Upper lobe of right lung (tissue), 1 donor: ENCODE results near the gene NRP1. TPM values are rescaled to one million over a fixed set of nuclear protein-coding genes. Genes with fewer than 3 reads are reported as not detected.

Source experiments
- ATAC-seq: fragments of 200-7000 bp; cut with Tn5 transposase; one replicate; pipeline ENCODE4 v1.9.1; 2020; ENCODE audit warnings: mild to moderate bottlenecking, moderate library complexity
- DNase-seq: peaks from one replicate; pipeline ENCODE4 v3.0.0-alpha.2; 2020
- H3K27ac ChIP-seq: fragments of 200-600 bp; one replicate; pipeline ENCODE4 v1.8.0; 2022
- H3K27me3 ChIP-seq: fragments of 200-600 bp; one replicate; pipeline ENCODE4 v1.8.0; 2022; ENCODE audit warnings: mild to moderate bottlenecking
- H3K36me3 ChIP-seq: fragments of 200-600 bp; one replicate; pipeline ENCODE4 v1.8.0; 2022
- H3K4me1 ChIP-seq: fragments of 200-600 bp; one replicate; pipeline ENCODE4 v1.8.0; 2022
- H3K4me3 ChIP-seq: fragments of 200-600 bp; one replicate; pipeline ENCODE4 v1.8.0; 2022; ENCODE audit warnings: mild to moderate bottlenecking
- H3K9me3 ChIP-seq: fragments of 200-600 bp; one replicate; pipeline ENCODE4 v1.8.0; 2022
- intact Hi-C: fragments of 100-400 bp; cut with DNase I; formaldehyde crosslinking; loops from one replicate; pipeline ENCODE4 v1.11.0; 2022
- total RNA-seq: library from RNA; stranded (reverse); fragmentation: NEBNext Ultra II Directional; extraction: Animal tissue kit (Norgen Biotek cat#: 25700); gene quantifications from one replicate; pipeline ENCODE4 v1.2.1, GENCODE V29; 2021
- TF ChIP-seq, protein P1 (sequence below): fragments of 200-600 bp; IDR thresholded peaks from one replicate; pipeline ENCODE4 v1.8.0; 2022; ENCODE audit warnings: antibody characterized with exemption
- donor health status: DM: no; HTN: yes; CAD: no; lungs with severe emphysema.

The NRP1 gene
- total RNA-seq, 1 donor from 2014 or later: 139 TPM

DNA sequence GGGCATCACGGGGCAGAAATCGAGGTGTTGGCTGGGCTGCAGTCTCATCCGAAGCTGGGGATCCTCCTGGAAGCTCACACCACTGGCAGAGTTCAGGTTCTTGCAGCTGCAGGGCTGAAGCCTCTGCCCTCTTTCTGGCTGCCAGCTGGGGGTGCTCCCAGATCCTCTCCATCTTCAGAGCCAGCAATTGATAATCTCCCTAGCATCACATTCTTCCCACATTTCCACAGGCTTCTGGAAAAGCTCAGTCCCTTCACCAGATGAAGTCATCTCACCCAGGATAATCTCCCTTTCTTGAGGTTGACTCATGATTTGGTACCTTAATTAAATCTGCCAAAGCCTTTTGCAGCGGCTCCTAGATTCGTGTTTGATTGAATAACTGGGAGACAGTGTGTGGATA, 55.2 kb downstream of the NRP1 start:
- no peak overlapping the region for H3K27ac ChIP-seq
- no peak overlapping the region for H3K4me3 ChIP-seq
- no peaks in the 10 kb centered on the region for H3K36me3 ChIP-seq
- no peaks in the 10 kb centered on the region for H3K27me3 ChIP-seq
- ATAC-seq (no peak), DNase-seq (no peak)
- TF ChIP-seq, protein P1, sequence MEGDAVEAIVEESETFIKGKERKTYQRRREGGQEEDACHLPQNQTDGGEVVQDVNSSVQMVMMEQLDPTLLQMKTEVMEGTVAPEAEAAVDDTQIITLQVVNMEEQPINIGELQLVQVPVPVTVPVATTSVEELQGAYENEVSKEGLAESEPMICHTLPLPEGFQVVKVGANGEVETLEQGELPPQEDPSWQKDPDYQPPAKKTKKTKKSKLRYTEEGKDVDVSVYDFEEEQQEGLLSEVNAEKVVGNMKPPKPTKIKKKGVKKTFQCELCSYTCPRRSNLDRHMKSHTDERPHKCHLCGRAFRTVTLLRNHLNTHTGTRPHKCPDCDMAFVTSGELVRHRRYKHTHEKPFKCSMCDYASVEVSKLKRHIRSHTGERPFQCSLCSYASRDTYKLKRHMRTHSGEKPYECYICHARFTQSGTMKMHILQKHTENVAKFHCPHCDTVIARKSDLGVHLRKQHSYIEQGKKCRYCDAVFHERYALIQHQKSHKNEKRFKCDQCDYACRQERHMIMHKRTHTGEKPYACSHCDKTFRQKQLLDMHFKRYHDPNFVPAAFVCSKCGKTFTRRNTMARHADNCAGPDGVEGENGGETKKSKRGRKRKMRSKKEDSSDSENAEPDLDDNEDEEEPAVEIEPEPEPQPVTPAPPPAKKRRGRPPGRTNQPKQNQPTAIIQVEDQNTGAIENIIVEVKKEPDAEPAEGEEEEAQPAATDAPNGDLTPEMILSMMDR: no peak
- H3K9me3 ChIP-seq: no peaks in the 10 kb centered on the region
- peaks cover 6% of the 10 kb centered on the region for H3K4me1 ChIP-seq
- intact Hi-C loops: no loop called here

GRCh38 chr10:33278198-33278597, 56.3 kb downstream of the NRP1 start:
- TF ChIP-seq, protein P1: no peak
- no peaks in the 10 kb centered on the region for H3K9me3 ChIP-seq
- DNase-seq (no peak), ATAC-seq (no peak)
- intact Hi-C loops: no loop called here
- peaks cover 14% of the 10 kb centered on the region for H3K4me1 ChIP-seq
- H3K27ac ChIP-seq: no peak overlapping the region
- H3K36me3 ChIP-seq: no peaks in the 10 kb centered on the region
- H3K4me3 ChIP-seq: no peak overlapping the region
- no peaks in the 10 kb centered on the region for H3K27me3 ChIP-seq

DNA sequence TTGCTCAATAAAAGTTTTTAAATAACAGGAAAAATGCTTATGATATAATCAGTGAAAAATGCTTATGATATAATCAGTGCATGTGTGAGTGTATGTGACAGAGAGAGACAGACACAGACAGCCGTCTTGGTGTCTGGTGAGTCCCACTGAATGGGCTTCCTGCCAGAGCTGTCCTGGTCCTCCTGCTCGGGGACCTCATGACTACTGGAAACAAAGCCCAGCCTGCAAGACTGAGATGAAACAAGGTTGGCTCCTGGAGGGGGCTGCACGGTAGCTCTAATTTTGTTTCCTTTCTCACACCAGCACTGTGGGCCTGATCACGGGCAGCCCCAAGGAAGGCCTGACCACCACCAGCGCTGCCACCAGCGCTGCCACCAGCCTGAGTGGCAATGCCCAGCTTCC, 57.3 kb downstream of the NRP1 start:
- Histone ChIP-seq H3K4me1 (peaks cover 24% of the 10 kb centered on the region), H3K4me3 (no peak overlapping the region), H3K9me3 (no peaks in the 10 kb centered on the region), H3K36me3 (no peaks in the 10 kb centered on the region), H3K27me3 (no peaks in the 10 kb centered on the region), H3K27ac (no peak overlapping the region)
- TF ChIP-seq, protein P1: no peak
- ATAC-seq: peak; percentile 12
- no peak for DNase-seq
- intact Hi-C loops: no loop called here

DNA sequence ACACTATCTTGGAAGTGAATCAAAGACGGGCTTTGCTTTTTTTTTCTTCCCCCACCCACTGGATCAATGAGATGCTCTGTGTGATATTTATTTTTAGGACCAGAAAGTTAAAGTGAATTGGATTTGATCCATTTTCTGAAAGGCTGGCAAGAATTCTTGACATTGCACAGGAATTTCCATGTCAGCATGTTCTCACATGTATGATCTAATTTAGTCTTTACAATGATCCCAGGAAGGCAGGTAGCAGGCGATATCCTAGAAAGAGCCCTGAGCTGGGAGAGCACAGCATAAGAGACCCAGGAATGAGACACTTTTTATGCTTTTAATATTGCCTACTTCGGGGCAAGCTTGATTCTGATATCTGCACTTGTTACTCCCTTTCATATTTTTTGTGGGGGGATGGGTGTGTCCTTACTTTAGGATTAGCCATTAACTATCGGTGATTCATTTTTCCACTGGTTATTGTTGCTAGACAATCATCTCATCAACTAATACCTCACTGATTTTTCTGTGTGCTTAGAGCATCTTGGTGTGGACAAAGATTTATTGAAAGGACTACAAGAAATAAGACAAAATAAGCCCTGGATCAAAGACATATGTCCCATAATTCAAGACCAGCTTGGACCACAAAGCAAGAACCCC, 58.1 kb downstream of the NRP1 start:
- no peak overlapping the region for H3K27ac ChIP-seq
- H3K4me1 ChIP-seq: peaks cover 27% of the 10 kb centered on the region
- DNase-seq (no peak), ATAC-seq (no peak)
- H3K36me3 ChIP-seq: no peaks in the 10 kb centered on the region
- TF ChIP-seq, protein P1: no peak
- intact Hi-C loops: no loop called here
- no peaks in the 10 kb centered on the region for H3K27me3 ChIP-seq
- no peak overlapping the region for H3K4me3 ChIP-seq
- H3K9me3 ChIP-seq: no peaks in the 10 kb centered on the region

GRCh38 chr10:33274096-33274785, 60.2 kb downstream of the NRP1 start:
- TF ChIP-seq, protein P1: no peak
- Histone ChIP-seq H3K36me3 (peaks cover 12% of the 10 kb centered on the region), H3K4me1 (peaks cover 27% of the 10 kb centered on the region), H3K27ac (peak overlapping the region; percentile 84), H3K4me3 (no peak overlapping the region), H3K9me3 (no peaks in the 10 kb centered on the region), H3K27me3 (no peaks in the 10 kb centered on the region)
- peak; percentile 21 for ATAC-seq
- intact Hi-C loops: no loop called here
- no peak for DNase-seq
